Activated T-cell treated with anti-CD3 and anti-CD28 coated beads, Interleukin-2, amount 50 U/mL, for 24 hours (primary cell): ENCODE measurements around the gene AKAP1.
"Not testable (repeated sequence)": the region's sequence is repeated elsewhere in the genome, so short reads cannot be mapped to it uniquely, and the experiment has no call there.

Source experiments
- DNase-seq: peaks from one replicate; pipeline ENCODE4 v3.0.0-alpha.2; 2020
- H3K27ac Mint-ChIP-seq: 2 replicates; pipeline ENCODE4 v1.8.0; 2020; ENCODE audit warnings: mild to moderate bottlenecking, mixed read lengths
- H3K27me3 Mint-ChIP-seq: 2 replicates; pipeline ENCODE4 v1.8.0; 2020; ENCODE audit warnings: mixed read lengths
- H3K36me3 Mint-ChIP-seq: 2 replicates; pipeline ENCODE4 v1.8.0; 2020; ENCODE audit warnings: low read depth, mixed read lengths
- H3K4me1 Mint-ChIP-seq: 2 replicates; pipeline ENCODE4 v1.8.0; 2020; ENCODE audit warnings: low read depth, mixed read lengths
- H3K4me3 Mint-ChIP-seq: 2 replicates; pipeline ENCODE4 v1.8.0; 2020; ENCODE audit warnings: mild to moderate bottlenecking, moderate library complexity, mixed read lengths
- H3K9me3 Mint-ChIP-seq: 2 replicates; pipeline ENCODE4 v1.8.0; 2020; ENCODE audit warnings: mixed read lengths

Gene AKAP1

DNA sequence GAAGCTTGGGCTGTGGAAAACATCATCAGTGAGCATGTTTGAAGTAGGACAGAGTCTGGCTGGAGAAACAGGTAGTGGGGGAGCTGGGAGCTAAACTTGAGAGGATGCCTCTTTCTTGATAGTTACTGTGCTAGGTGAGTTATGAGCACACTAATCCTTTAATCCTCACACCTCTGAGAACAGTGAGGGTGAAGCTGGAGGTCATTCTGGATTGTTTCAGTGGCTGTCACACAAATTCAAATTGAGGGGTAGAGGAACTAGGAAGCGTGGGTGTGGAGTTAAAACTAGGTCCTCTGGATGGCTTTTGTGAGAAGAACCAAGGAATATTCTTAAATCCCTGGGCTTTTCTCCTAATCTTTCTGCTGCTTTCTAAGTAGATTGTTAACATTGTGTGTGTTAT lies 3.3 kb downstream of the AKAP1 start:
- no peak for DNase-seq
- Mint-ChIP-seq H3K9me3 (no peaks in the 10 kb centered on the region), H3K4me1 (peaks cover 53% of the 10 kb centered on the region), H3K27ac (no peak overlapping the region), H3K4me3 (no peak overlapping the region), H3K27me3 (no peaks in the 10 kb centered on the region), H3K36me3 (peaks cover 32% of the 10 kb centered on the region)

DNA sequence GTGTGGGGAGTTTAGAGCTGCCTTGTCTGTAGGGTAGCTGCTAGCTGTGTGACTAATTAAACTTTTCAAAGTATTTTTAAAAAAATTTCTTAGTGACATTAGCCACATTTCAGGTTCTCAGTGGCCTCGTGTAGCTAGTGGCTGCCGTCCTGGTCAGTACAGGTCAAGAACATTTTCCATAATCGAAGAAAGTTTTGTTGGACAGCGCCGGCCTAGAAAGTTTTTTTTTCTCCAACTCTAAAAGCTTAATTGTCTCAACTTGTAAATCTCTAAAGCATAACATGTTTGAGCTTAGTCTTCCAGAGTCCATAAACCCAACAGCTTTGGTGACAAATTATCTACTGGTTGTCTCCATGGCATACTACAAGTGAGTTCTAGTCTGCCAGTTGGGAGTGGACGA lies 4.3 kb downstream of the AKAP1 start:
- Mint-ChIP-seq H3K36me3 (peaks cover 37% of the 10 kb centered on the region), H3K27ac (no peak overlapping the region), H3K4me3 (no peak overlapping the region), H3K9me3 (no peaks in the 10 kb centered on the region), H3K27me3 (no peaks in the 10 kb centered on the region), H3K4me1 (peaks cover 47% of the 10 kb centered on the region)
- no peak for DNase-seq

DNA sequence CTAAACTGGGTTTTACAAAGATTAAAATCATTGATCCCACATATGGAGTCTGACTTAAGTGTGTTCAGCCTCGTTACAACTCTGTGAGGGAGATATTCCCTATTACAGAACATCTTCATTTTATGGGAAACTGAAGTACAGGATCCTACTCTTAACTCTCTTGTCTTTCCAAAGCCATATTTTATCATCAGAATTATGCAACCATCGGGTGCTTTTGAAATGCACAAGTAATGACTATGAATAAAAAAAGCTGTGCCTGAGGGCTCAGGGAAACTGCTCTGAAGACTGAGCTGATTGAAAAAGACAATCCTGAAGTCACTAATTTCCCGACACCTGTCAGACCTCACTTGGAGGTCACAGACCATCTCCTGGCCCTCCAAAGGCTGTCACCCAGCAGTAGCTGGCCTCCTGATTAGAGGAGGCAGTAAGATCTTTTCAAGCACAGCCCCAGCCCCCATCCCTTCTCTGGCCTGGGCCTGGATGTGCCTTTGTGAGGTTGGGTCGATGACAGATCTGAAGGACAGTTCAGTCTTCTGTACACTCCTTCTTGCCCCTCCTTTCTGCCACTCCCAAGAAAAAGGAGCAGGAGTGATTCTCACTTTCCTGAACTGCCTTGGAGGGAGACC lies 5.6 kb downstream of the AKAP1 start:
- peaks cover 50% of the 10 kb centered on the region for H3K4me1 Mint-ChIP-seq
- no peak overlapping the region for H3K4me3 Mint-ChIP-seq
- no peaks in the 10 kb centered on the region for H3K27me3 Mint-ChIP-seq
- H3K9me3 Mint-ChIP-seq = no peaks in the 10 kb centered on the region
- H3K36me3 Mint-ChIP-seq = peaks cover 45% of the 10 kb centered on the region
- DNase-seq = no peak
- H3K27ac Mint-ChIP-seq = no peak overlapping the region

DNA sequence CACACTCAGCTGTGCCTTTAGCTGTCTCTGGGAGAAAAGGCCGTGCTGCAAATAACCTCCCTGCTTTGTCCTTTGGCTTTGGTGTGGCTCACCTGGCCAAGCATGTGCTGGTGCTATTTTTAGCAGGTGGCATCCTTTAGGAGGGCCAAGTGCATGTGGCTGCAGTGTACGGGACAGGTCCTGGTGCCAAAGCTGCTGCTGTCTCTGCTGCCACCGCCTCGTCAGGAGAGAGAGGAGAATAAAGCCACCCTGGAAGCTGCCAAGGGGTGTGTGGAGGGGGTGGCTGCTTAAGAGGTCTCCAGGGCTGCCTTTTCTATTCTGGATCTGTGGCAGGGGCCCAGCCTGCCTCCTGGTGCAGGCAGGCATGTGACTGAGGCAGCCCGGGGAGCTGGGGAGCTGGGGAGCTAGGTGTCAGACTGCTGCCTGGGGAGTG lies 6.2 kb downstream of the AKAP1 start:
- DNase-seq = no peak
- no peaks in the 10 kb centered on the region for H3K27me3 Mint-ChIP-seq
- H3K27ac Mint-ChIP-seq = no peak overlapping the region
- H3K36me3 Mint-ChIP-seq = peaks cover 45% of the 10 kb centered on the region
- H3K4me1 Mint-ChIP-seq = peaks cover 49% of the 10 kb centered on the region
- no peaks in the 10 kb centered on the region for H3K9me3 Mint-ChIP-seq
- H3K4me3 Mint-ChIP-seq = no peak overlapping the region

DNA sequence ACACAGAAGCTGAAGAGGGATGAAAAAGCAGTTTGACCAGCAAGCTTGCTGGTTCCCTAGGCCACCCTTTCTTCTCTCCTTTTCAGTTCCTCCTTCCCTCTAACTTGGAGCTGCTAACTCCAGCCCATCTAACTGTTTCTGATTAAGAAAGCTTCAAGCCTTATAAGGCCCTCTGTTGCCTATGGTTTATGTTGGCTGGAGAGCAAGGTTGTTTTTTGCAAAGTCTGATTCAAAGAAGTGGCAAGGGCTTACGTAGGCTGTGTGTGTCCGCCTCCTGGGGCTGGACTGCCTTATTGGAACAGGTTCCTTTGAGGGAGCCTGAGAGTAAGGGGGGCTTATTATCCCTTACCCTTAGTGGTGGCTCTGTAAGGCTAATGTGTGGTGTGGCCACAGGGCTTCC lies 7.1 kb downstream of the AKAP1 start:
- Mint-ChIP-seq H3K36me3 (peaks cover 42% of the 10 kb centered on the region), H3K4me3 (no peak overlapping the region), H3K9me3 (no peaks in the 10 kb centered on the region), H3K27ac (no peak overlapping the region), H3K4me1 (peaks cover 41% of the 10 kb centered on the region), H3K27me3 (no peaks in the 10 kb centered on the region)
- DNase-seq = no peak

DNA sequence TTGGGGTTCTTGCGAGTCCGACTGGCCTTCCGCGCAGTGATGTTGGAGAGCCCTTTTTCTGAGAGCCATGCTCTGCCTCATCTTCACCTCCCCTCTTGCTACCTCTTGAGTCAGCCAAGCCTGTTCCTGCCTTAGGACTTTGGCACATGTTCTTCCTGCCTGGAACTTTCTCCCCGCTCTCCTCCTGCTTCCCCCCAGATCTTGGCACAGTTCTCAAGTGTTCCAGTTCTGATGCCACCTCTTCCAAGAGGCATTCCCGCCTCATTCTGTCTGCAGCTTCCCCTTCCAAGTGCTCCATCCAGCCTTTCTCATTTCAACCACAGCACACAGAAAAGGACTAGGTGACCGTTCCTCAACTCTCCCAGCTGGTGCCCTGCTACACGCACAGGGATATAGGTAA lies 7.7 kb downstream of the AKAP1 start:
- no peak overlapping the region for H3K4me3 Mint-ChIP-seq

DNA sequence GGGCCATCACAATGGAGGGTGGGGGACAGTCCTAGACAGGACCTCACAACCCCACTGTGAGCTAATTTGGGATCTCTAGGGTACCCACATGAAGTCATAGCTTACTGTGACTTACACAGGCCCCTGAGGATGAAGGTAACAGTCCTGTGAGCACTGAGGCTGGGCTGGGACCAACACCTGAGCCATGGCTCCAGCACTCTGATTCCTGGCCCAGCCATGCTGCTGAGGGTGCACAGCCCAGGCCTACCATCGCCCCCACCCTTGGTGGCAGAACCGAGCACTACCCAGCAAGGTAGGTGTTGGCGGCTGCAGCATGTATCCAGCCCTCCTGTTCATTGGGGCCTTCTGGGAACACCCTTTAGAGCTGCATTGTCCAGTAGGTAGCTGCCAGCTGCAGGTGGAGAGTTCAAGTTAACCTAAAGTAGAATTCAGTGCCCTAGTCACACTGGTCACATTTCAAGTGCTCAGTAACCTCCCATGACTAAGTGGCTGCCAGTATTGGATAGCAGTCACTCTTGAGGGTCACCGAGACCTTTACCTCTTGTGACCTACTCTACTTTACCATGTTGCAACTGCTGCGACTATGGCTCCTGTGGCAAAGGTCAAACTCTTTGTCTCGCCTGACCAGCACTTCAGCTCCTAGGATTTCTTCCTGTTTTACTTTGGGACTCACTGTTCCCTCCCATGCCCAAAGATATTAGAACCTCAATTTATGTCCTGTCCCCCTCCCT lies 11.6 kb downstream of the AKAP1 start:
- peaks cover 37% of the 10 kb centered on the region for H3K4me1 Mint-ChIP-seq
- no peak overlapping the region for H3K4me3 Mint-ChIP-seq

More for the DNA sequence above, 7.7 kb downstream of the AKAP1 start:
- Mint-ChIP-seq H3K27ac (no peak overlapping the region), H3K4me1 (peaks cover 37% of the 10 kb centered on the region), H3K27me3 (no peaks in the 10 kb centered on the region), H3K9me3 (no peaks in the 10 kb centered on the region), H3K36me3 (peaks cover 37% of the 10 kb centered on the region)
- DNase-seq = no peak

DNA sequence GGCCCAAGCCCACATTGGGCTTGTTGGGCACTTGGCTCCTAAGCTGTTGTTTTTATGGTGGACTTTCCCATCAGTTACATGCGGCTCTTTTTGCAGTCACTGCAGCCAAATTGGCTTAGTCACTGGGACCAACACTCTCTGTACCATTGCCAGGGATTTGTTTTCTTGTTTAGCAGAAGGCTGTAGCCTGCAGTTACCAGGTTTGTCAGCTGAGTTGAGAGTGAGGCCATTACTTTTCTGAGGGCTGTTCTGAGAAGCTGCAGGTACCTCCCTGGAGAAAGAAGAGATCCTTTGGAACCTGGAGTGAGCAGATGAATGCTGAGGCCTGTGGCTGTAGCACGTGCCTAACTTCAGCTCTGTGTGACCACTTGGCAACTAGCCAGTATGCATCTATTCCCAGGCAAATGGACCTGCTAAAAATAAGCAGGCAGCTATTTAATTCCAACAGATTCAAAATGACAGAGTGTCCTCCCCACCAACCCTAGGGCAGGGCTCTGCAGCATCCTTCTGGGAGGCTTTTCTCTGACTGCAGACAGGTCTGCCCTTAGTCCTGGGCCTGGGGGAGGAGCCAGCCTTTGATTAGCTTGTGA lies 12.9 kb downstream of the AKAP1 start:
- H3K4me1 Mint-ChIP-seq = peaks cover 36% of the 10 kb centered on the region
- H3K27me3 Mint-ChIP-seq = no peaks in the 10 kb centered on the region
- peaks cover 32% of the 10 kb centered on the region for H3K36me3 Mint-ChIP-seq
- H3K9me3 Mint-ChIP-seq = no peaks in the 10 kb centered on the region
- no peak overlapping the region for H3K4me3 Mint-ChIP-seq
- DNase-seq = no peak
- H3K27ac Mint-ChIP-seq = no peak overlapping the region

More for the DNA sequence above, 11.6 kb downstream of the AKAP1 start:
- H3K27me3 Mint-ChIP-seq = no peaks in the 10 kb centered on the region
- H3K9me3 Mint-ChIP-seq = no peaks in the 10 kb centered on the region
- no peak for DNase-seq
- peaks cover 32% of the 10 kb centered on the region for H3K36me3 Mint-ChIP-seq
- H3K27ac Mint-ChIP-seq = no peak overlapping the region

DNA sequence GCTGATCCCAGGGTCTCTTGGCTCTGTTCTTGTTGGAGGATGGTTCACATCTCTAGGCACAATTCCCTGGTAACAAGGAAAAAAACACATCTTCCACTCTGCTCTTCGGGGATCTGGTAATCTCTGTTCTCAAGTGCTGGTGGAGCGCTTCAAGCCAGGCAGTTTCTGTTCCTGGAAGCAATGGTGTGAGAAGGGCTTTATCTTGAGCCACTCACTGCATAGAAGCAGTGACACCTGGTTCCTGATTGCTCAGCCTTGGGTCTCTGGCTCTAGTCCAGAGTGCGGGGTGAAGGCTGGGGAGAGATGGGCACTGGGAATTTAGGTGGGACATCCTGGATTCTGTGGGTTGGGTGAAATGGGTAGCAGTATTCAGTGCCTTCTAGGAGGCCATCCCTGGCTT lies 14.1 kb downstream of the AKAP1 start:
- Mint-ChIP-seq H3K36me3 (peaks cover 30% of the 10 kb centered on the region), H3K9me3 (no peaks in the 10 kb centered on the region), H3K27ac (peak overlapping the region; percentile 22), H3K27me3 (no peaks in the 10 kb centered on the region), H3K4me3 (no peak overlapping the region), H3K4me1 (peaks cover 38% of the 10 kb centered on the region)
- no peak for DNase-seq

DNA sequence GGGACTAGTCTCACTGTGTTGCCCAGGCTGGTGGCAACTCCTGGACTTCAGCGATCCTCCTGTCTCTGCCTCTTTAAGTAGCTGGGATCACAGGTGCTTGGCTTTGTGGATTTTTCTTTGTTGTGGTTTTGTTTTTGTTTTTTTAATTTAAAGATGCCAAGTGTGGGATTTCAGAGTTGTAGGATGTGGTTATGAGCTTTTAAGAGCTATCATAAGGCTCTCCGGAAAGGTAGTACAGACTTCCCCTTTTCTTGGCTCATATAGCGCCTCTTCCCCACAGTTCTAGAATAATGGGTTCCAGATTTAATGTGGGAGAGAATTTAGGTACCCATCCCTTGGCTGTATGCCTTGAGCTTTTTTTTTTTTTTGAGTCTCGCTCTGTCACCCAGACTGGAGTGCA lies 17.1 kb downstream of the AKAP1 start:
- no peaks in the 10 kb centered on the region for H3K9me3 Mint-ChIP-seq
- H3K27me3 Mint-ChIP-seq = no peaks in the 10 kb centered on the region
- DNase-seq = no peak
- H3K36me3 Mint-ChIP-seq = peaks cover 32% of the 10 kb centered on the region
- H3K27ac Mint-ChIP-seq = peak overlapping the region; percentile 30
- H3K4me3 Mint-ChIP-seq = no peak overlapping the region
- peaks cover 34% of the 10 kb centered on the region for H3K4me1 Mint-ChIP-seq

DNA sequence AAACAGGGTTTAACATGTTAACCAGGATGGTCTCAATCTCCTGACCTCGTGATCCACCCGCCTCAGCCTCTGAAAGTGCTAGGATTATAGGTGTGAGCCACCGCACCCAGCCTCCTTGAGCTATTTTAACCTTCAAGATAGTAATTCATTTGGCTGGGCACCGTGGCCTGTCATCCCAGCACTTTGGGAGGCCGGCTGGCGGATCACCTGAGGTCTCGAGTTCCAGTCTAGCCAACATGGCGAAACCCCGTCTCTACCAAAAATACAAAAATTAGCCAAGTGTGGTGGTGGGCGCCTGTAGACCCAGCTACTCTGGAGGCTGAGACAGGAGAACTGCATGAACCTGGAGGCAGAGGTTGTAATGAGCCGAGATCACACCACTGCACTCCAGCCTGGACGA lies 17.6 kb downstream of the AKAP1 start:
- H3K36me3 Mint-ChIP-seq = peaks cover 38% of the 10 kb centered on the region
- H3K27me3 Mint-ChIP-seq, H3K27ac Mint-ChIP-seq, H3K9me3 Mint-ChIP-seq, DNase-seq, H3K4me3 Mint-ChIP-seq: not testable (repeated sequence)
- peaks cover 35% of the 10 kb centered on the region for H3K4me1 Mint-ChIP-seq

DNA sequence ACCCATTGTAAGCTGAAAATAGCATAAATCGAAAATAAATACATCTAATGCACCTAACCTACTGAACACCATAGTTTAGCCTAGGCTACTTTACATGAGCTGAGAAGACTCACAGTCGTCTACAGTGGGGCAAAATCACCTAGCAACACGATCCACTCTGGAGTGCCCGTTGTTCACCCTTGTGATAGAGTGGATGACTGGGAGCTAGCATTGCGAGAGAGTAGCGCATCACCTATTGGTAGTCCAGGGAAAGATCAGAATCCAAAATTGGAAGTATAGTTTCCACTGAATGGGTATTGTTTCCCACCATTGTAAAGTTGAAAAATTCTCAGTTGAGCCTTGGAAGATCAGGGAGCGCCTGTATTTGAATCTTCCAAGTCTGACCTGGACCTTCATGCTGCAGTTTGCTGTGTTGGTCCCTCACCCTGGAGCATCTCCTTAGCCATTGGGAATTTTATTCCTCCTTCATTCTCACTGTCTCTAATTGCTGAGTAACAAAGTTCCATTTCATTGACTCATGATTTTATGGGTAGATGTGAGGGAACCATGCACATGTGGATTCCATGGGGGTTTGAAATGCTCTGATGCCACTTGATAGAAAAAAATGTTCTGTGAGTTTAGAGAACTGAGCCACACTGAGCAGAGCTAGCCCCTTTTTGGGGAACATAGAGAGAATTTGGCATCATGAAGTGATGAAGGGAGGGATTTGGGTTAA lies 19.6 kb downstream of the AKAP1 start:
- Mint-ChIP-seq H3K27me3 (no peaks in the 10 kb centered on the region), H3K9me3 (no peaks in the 10 kb centered on the region), H3K4me3 (no peak overlapping the region), H3K27ac (no peak overlapping the region), H3K4me1 (peaks cover 23% of the 10 kb centered on the region), H3K36me3 (peaks cover 43% of the 10 kb centered on the region)
- DNase-seq = no peak

DNA sequence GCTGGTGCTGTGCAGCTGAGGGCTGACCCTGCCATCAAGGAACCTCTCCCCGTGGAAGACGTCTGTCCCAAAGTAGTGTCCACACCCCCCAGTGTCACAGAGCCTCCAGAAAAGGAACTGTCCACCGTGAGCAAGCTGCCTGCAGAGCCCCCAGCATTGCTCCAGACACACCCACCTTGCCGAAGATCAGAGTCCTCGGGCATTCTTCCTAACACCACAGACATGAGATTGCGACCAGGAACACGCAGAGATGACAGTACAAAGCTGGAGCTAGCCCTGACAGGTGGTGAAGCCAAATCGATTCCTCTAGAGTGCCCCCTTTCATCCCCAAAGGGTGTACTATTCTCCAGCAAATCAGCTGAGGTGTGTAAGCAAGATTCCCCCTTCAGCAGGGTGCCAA lies 20.5 kb downstream of the AKAP1 start:
- Mint-ChIP-seq H3K4me1 (peaks cover 22% of the 10 kb centered on the region), H3K36me3 (peaks cover 50% of the 10 kb centered on the region), H3K4me3 (no peak overlapping the region), H3K27me3 (no peaks in the 10 kb centered on the region), H3K27ac (no peak overlapping the region), H3K9me3 (no peaks in the 10 kb centered on the region)
- no peak for DNase-seq

DNA sequence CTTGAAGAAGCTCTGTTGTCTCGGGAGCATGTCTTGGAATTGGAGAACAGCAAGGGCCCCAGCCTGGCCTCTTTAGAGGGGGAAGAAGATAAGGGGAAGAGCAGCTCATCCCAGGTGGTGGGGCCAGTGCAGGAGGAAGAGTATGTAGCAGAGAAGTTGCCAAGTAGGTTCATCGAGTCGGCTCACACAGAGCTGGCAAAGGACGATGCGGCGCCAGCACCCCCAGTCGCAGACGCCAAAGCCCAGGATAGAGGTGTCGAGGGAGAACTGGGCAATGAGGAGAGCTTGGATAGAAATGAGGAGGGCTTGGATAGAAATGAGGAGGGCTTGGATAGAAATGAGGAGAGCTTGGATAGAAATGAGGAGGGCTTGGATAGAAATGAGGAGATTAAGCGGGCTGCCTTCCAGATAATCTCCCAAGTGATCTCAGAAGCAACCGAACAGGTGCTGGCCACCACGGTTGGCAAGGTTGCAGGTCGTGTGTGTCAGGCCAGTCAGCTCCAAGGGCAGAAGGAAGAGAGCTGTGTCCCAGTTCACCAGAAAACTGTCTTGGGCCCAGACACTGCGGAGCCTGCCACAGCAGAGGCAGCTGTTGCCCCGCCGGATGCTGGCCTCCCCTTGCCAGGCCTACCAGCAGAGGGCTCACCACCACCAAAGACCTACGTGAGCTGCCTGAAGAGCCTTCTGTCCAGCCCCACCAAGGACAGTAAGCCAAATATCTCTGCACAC lies 21.2 kb downstream of the AKAP1 start:
- Mint-ChIP-seq H3K27me3 (no peaks in the 10 kb centered on the region), H3K4me3 (no peak overlapping the region), H3K4me1 (peaks cover 19% of the 10 kb centered on the region), H3K9me3 (no peaks in the 10 kb centered on the region), H3K27ac (peak overlapping the region; percentile 7), H3K36me3 (peaks cover 56% of the 10 kb centered on the region)
- no peak for DNase-seq
